ENCODE results near the gene RPL31. TPM values are rescaled to one million over a fixed set of nuclear protein-coding genes. Genes with fewer than 3 reads are reported as not detected.

RPL31 gene
- total RNA-seq, result 1,000 to 10,000 TPM; 1,030 to 2,345 (median 1,749) TPM
- 1,000 to 10,000 TPM; 5,415 to 7,327 (median 5,660) TPM for polyA plus RNA-seq

GRCh38 chr2:101001691-101002561 is at the start of gene RPL31:
TSS of gene RPL31 (plus strand) at chr2:101002289. CDS start at chr2:101002702, 413 bp downstream.
- H3K27me3 ChIP-seq, result no peaks in the 10 kb centered on the region
- TF ChIP-seq EP300 (IDR thresholded peaks at IDR 0.05) (peak in 1 of 4 donors; percentile 65), POLR2AphosphoS5 (IDR thresholded peaks at IDR 0.05) (peak; percentile 94 to 97 (median 96)), CTCF (IDR thresholded peaks at IDR 0.05) (no peak), POLR2A (IDR thresholded peaks at IDR 0.05) (peak; percentile 87)
- peak within 1 kb of the TSS; percentile 64 to 89 (median 82) for H3K4me3 ChIP-seq
- peak within 1 kb of the TSS; percentile 82 to 92 (median 89) for H3K27ac ChIP-seq
- WGBS, 2 donors, result 9% methylated on average over 59 of the region's 59 CpGs
- H3K9me3 ChIP-seq, result no peaks in the 10 kb centered on the region
- H3K36me3 ChIP-seq, result peaks cover 21 to 34% (median 30%) of the 10 kb centered on the region in 4 donors
- DNase-seq, result peak; percentile 99
- intact Hi-C loops (cut with DNase I), result loop anchor here (2.0 kb wide), 1 partner anchor 251 kb away; the partner anchor contains the start of gene CNOT11
- H3K4me1 ChIP-seq, result peaks cover 0 to 36% (median 28%) of the 10 kb centered on the region in 4 donors

- Histone ChIP-seq H3K4me3 (no peak overlapping the region), H3K27me3 (no peaks in the 10 kb centered on the region), H3K4me1 (peaks cover 0 to 4% (median 3%) of the 10 kb centered on the region in 4 donors), H3K36me3 (peaks cover 0 to 16% (median 0%) of the 10 kb centered on the region in 4 donors), H3K27ac (no peak overlapping the region), H3K9me3 (no peaks in the 10 kb centered on the region)
- TF ChIP-seq POLR2AphosphoS5 (IDR thresholded peaks at IDR 0.05), result no peak
- no peak for TF ChIP-seq EP300 (IDR thresholded peaks at IDR 0.05)
- no peak for TF ChIP-seq POLR2A (IDR thresholded peaks at IDR 0.05)
- no peak for TF ChIP-seq CTCF (IDR thresholded peaks at IDR 0.05)
- 92 to 93% methylated on average over 2 of the region's 2 CpGs for WGBS, 2 donors
- DNase-seq, result no peak
- intact Hi-C loops (cut with DNase I), result no loop called here
These were observed 49.6 kb upstream of the RPL31 start for GRCh38 chr2:100952512-100952911.

GRCh38 chr2:100953406-100954043 is 48.6 kb upstream of the RPL31 start:
- H3K27ac ChIP-seq, result no peak overlapping the region
- TF ChIP-seq POLR2AphosphoS5 (IDR thresholded peaks at IDR 0.05) (no peak), POLR2A (IDR thresholded peaks at IDR 0.05) (no peak), EP300 (IDR thresholded peaks at IDR 0.05) (no peak), CTCF (IDR thresholded peaks at IDR 0.05) (no peak)
- no peak for DNase-seq
- H3K9me3 ChIP-seq, result no peaks in the 10 kb centered on the region
- WGBS, 2 donors, result 84 to 92% methylated on average over 11 of the region's 11 CpGs
- no peak overlapping the region for H3K4me3 ChIP-seq
- intact Hi-C loops (cut with DNase I), result no loop called here
- peaks cover 0 to 16% (median 0%) of the 10 kb centered on the region in 4 donors for H3K36me3 ChIP-seq
- H3K27me3 ChIP-seq, result no peaks in the 10 kb centered on the region
- peaks cover 0 to 13% (median 13%) of the 10 kb centered on the region in 4 donors for H3K4me1 ChIP-seq

- WGBS, 2 donors, result 84 to 93% methylated on average over 6 of the region's 6 CpGs
- intact Hi-C loops (cut with DNase I), result no loop called here
- TF ChIP-seq POLR2A (IDR thresholded peaks at IDR 0.05) (no peak), EP300 (IDR thresholded peaks at IDR 0.05) (no peak), CTCF (IDR thresholded peaks at IDR 0.05) (no peak), POLR2AphosphoS5 (IDR thresholded peaks at IDR 0.05) (no peak)
- DNase-seq, result peak; percentile 36
- Histone ChIP-seq H3K36me3 (peaks cover 0 to 13% (median 0%) of the 10 kb centered on the region in 4 donors), H3K27ac (no peak overlapping the region), H3K4me1 (peaks cover 0 to 17% (median 14%) of the 10 kb centered on the region in 4 donors), H3K9me3 (no peaks in the 10 kb centered on the region), H3K27me3 (no peaks in the 10 kb centered on the region), H3K4me3 (no peak overlapping the region)
These were observed 48.1 kb upstream of the RPL31 start for GRCh38 chr2:100954044-100954420.

All from sigmoid colon (tissue), 7 donors.